HepG2 (cell line): ENCODE data around the gene SLC39A1. TPM values are rescaled to one million over a fixed set of nuclear protein-coding genes. Genes with fewer than 3 reads are reported as not detected.
A peak's percentile ranks its signal among the peaks of the same experiment; 100 is the strongest.

ENCODE experiments used
- AGO2 ChIP-seq: fragments of 200-400 bp; formaldehyde crosslinking; optimal IDR thresholded peaks from 2 replicates; pipeline ENCODE3; 2017; ENCODE audit warnings: mild to moderate bottlenecking, low read depth, low read length, moderate library complexity
- CCAR2 ChIP-seq: fragments of 200-400 bp; formaldehyde crosslinking; optimal IDR thresholded peaks from 2 replicates; pipeline ENCODE3; 2018; ENCODE audit warnings: low read depth, mild to moderate bottlenecking, low read length, moderate library complexity
- ESRRA ChIP-seq: sonication (generic); formaldehyde crosslinking; IDR thresholded peaks from 2 replicates; pipeline ENCODE4 v1.5.1; 2020; ENCODE audit warnings: mild to moderate bottlenecking, low read depth, missing genetic modification reagents
- KDM5A ChIP-seq: fragments of 200-600 bp; sonication (generic); IDR thresholded peaks from 2 replicates; pipeline ENCODE4 v1.7.0; 2018; ENCODE audit warnings: antibody characterized with exemption, mild to moderate bottlenecking, low read length, borderline replicate concordance
- KLF12 ChIP-seq: sonication (generic); formaldehyde crosslinking; IDR thresholded peaks from 2 replicates; pipeline ENCODE4 v1.4.0; 2020; ENCODE audit warnings: missing genetic modification reagents, borderline replicate concordance
- MTA3 ChIP-seq: sonication (generic); formaldehyde crosslinking; IDR thresholded peaks from 2 replicates; pipeline ENCODE4 v1.4.0; 2020; ENCODE audit warnings: missing genetic modification reagents
- NFIB ChIP-seq: sonication (generic); formaldehyde crosslinking; IDR thresholded peaks from 2 replicates; pipeline ENCODE4 v1.9.0; 2021; ENCODE audit warnings: missing genetic modification reagents, mild to moderate bottlenecking, borderline replicate concordance
- PRPF4 ChIP-seq: fragments of 200-400 bp; formaldehyde crosslinking; IDR thresholded peaks from 2 replicates; pipeline ENCODE4 v1.6.1; 2016; ENCODE audit warnings: low read length, low read depth; ENCODE audit not compliant: poor library complexity, severe bottlenecking
- SATB2 ChIP-seq: sonication (generic); formaldehyde crosslinking; IDR thresholded peaks from 2 replicates; pipeline ENCODE4 v1.5.0; 2020; ENCODE audit warnings: missing genetic modification reagents
- SKIL ChIP-seq: sonication (generic); formaldehyde crosslinking; IDR thresholded peaks from 2 replicates; pipeline ENCODE4 v1.8.0; 2022; ENCODE audit warnings: missing genetic modification reagents, mild to moderate bottlenecking, moderate library complexity, borderline replicate concordance
- SNAPC4 ChIP-seq: sonication (generic); formaldehyde crosslinking; IDR thresholded peaks from 2 replicates; pipeline ENCODE4 v1.4.0; 2020; ENCODE audit warnings: mild to moderate bottlenecking, missing genetic modification reagents
- XRCC5 ChIP-seq: fragments of 200-400 bp; formaldehyde crosslinking; optimal IDR thresholded peaks from 2 replicates; pipeline ENCODE3; 2017; ENCODE audit warnings: mild to moderate bottlenecking, low read length
- ZNF24 ChIP-seq: fragments of 450-650 bp; IDR thresholded peaks from 2 replicates; pipeline ENCODE4 v1.6.1; 2017; ENCODE audit warnings: antibody characterized with exemption, mild to moderate bottlenecking
- ZNF256 ChIP-seq: sonication (generic); formaldehyde crosslinking; conservative IDR thresholded peaks from 2 replicates; pipeline ENCODE4 v1.4.0; 2020; ENCODE audit warnings: missing genetic modification reagents
- ZNF280B ChIP-seq: sonication (generic); formaldehyde crosslinking; IDR thresholded peaks from 2 replicates; pipeline ENCODE4 v1.5.0; 2020; ENCODE audit warnings: missing genetic modification reagents, mild to moderate bottlenecking, borderline replicate concordance
- ZNF441 ChIP-seq: sonication (generic); formaldehyde crosslinking; IDR thresholded peaks from 2 replicates; pipeline ENCODE4 v1.7.0; 2021; ENCODE audit warnings: missing genetic modification reagents, borderline replicate concordance
- ZNF75D ChIP-seq: sonication (generic); formaldehyde crosslinking; IDR thresholded peaks from 2 replicates; pipeline ENCODE4 v1.8.1; 2023; ENCODE audit warnings: missing genetic modification reagents, mild to moderate bottlenecking, borderline replicate concordance
- ZNF788 ChIP-seq: sonication (generic); formaldehyde crosslinking; IDR thresholded peaks from 2 replicates; pipeline ENCODE4 v1.5.0; 2020; ENCODE audit warnings: mild to moderate bottlenecking, missing genetic modification reagents, borderline replicate concordance
- ZNF878 ChIP-seq: sonication (generic); formaldehyde crosslinking; IDR thresholded peaks from 2 replicates; pipeline ENCODE4 v1.8.1; 2023; ENCODE audit warnings: mild to moderate bottlenecking, missing genetic modification reagents, moderate library complexity
- ZSCAN31 ChIP-seq: sonication (generic); formaldehyde crosslinking; IDR thresholded peaks from 2 replicates; pipeline ENCODE4 v1.5.0; 2020; ENCODE audit warnings: low read depth, mild to moderate bottlenecking, missing genetic modification reagents
- polyA plus RNA-seq, 8 experiments: library from polyadenylated mRNA; depleted of rRNA in 3 of 8; stranded (reverse) in 7 of 8; unstranded in 1 of 8; fragments of >200 nt; fragmentation: Illumina TruSeq in 4 of 8; extraction: Trizol in 4 of 8; gene quantifications; 2 replicates each; pipeline versions ENCODE4 v1.2.1 to v1.2.3, GENCODE V29; 2011 to 2016; ENCODE audit warnings: low read depth in 4 of 8, missing spikeins in 1 of 8, mixed read lengths in 1 of 8; ENCODE audit not compliant: insufficient read depth in 1 of 8
- total RNA-seq, 5 experiments: library from RNA; depleted of rRNA; stranded (reverse); fragments of >200 nt; fragmentation: Illumina TruSeq; extraction: Trizol; gene quantifications; 2 replicates each; pipeline ENCODE4 v1.2.3, GENCODE V29; 2016; ENCODE audit warnings: low read depth in 1 of 5

Gene SLC39A1
- total and polyA plus RNA-seq, 2 of the 13 experiments (the other 11 are each of a cell fraction or from before 2014, with no cell fraction given), result 71.2 to 78.4 TPM

GRCh38 chr1:153967107-153967999 is 4.0 kb upstream of the SLC39A1 start, which contains the start of gene CREB3L4 (continued):
- TF ChIP-seq ZNF280B (CRISPR knock-in tag) (peak; percentile 90), XRCC5 (peak; percentile 12), NFIB (CRISPR knock-in tag) (no peak), KDM5A (no peak; the same call in 1 of the 2 replicates), CCAR2 (no peak), PRPF4 (no peak), ESRRA (CRISPR knock-in tag) (no peak), ZNF441 (CRISPR knock-in tag) (peak; percentile 72; the same call in 1 of the 2 replicates), MTA3 (CRISPR knock-in tag) (no peak), ZNF788 (CRISPR knock-in tag) (peak; percentile 91; the same call in 1 of the 2 replicates), KLF12 (CRISPR knock-in tag) (no peak; the same call in 1 of the 2 replicates), ZNF878 (peak; percentile 98), ZNF24 (no peak), ZNF256 (CRISPR knock-in tag) (peak; percentile 66; the same call in 1 of the 2 replicates), SKIL (CRISPR knock-in tag) (no peak; the same call in 1 of the 2 replicates), SNAPC4 (CRISPR knock-in tag) (peak; percentile 81; the same call in 1 of the 2 replicates), ZSCAN31 (CRISPR knock-in tag) (peak; percentile 89), ZNF75D (CRISPR knock-in tag) (no peak), SATB2 (CRISPR knock-in tag) (peak; percentile 27; the same call in 1 of the 2 replicates), AGO2 (peak; percentile 42)
